NB4 (cell line): ENCODE measurements around the gene TPBGL.

Experiments used
- DNase-seq: peaks from one replicate; pipeline ENCODE4 v3.0.0; 2010; ENCODE audit warnings: low read depth
- H3K4me3 ChIP-seq: one replicate; pipeline ENCODE4 v1.5.1; 2011; ENCODE audit warnings: mild to moderate bottlenecking, low read depth, low read length, moderate library complexity
- MYC ChIP-seq: IDR thresholded peaks from 2 replicates; pipeline ENCODE4 v1.6.1; 2011; ENCODE audit warnings: low read depth, low read length
- POLR2A ChIP-seq: IDR thresholded peaks from 2 replicates; pipeline ENCODE4 v1.6.1; 2011; ENCODE audit warnings: mild to moderate bottlenecking; ENCODE audit not compliant: insufficient read length; ENCODE audit errors: extremely low read depth
- TF ChIP-seq, protein P1 (sequence below): IDR thresholded peaks from 2 replicates; pipeline ENCODE4 v1.6.1; 2011; ENCODE audit warnings: low read depth, low read length
- TF ChIP-seq, protein P2 (sequence below): IDR thresholded peaks from one replicate; pipeline ENCODE4 v1.5.1; 2012; ENCODE audit warnings: low read depth, low read length

TPBGL gene

DNA sequence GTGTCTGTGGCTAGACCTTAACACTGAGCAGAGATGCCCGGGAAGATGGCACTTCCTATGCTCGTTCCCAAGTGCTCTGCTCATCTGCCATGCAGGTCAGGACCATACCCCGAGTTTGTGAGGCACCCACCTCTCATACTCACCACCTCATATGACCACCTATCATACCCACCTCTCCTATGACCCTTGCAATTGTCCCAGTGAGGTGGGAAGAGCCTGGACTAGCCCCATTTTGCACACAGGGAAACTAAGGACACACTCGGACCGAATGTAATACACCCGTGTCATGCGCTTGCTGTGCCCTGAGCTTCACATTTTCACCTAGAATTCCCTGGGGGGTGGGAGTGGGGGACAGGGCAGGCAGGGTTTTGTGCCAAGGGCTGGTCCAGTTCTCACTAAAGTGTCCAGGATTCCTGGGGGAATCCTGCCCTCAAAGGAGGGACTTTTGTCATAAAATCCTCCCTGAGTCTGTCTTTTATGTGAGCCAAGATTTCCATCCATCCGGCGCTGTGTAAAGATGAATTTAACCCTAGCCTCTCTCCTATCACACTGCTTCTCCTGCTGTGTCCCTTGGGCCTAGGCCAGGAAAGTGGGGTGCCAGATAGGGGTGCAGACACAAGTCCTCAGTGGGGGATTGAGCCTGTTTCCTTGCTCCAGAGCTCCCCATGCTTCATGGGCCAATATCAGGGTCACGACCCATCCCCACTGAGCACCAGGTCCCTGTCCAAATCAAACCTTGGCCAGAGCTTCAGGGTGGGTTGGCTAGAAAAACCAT, 20.0 kb downstream of the TPBGL start:
- TF ChIP-seq, protein P1, sequence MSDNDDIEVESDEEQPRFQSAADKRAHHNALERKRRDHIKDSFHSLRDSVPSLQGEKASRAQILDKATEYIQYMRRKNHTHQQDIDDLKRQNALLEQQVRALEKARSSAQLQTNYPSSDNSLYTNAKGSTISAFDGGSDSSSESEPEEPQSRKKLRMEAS: no peak
- no peak for DNase-seq
- no peak overlapping the region for H3K4me3 ChIP-seq

DNA sequence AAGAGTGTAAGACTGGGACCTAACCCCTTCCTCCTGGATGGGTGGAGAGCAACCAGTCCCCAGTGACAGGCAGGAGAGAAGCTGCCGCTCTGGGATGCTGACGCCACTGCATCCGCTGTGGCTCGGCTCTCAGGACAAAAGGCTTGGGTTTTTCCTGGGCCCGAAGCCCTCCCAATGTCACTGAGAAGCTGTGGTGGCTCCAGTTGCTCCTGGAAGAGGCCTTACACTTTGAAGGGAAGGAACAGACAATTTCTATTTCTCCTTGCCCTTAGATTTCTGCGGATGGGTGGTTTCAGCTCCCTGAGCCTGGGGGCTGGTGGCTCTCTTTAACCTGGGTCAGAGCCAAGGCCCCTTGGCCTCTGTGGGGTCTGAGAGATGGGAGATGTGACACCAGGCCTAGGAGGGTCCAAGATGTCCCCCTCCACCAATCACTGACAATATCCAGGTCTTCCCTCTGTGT, 21.4 kb downstream of the TPBGL start:
- DNase-seq: no peak
- no peak overlapping the region for H3K4me3 ChIP-seq
- TF ChIP-seq, protein P1: no peak
- TF ChIP-seq POLR2A (no peak), MYC (no peak)
- TF ChIP-seq, protein P2, sequence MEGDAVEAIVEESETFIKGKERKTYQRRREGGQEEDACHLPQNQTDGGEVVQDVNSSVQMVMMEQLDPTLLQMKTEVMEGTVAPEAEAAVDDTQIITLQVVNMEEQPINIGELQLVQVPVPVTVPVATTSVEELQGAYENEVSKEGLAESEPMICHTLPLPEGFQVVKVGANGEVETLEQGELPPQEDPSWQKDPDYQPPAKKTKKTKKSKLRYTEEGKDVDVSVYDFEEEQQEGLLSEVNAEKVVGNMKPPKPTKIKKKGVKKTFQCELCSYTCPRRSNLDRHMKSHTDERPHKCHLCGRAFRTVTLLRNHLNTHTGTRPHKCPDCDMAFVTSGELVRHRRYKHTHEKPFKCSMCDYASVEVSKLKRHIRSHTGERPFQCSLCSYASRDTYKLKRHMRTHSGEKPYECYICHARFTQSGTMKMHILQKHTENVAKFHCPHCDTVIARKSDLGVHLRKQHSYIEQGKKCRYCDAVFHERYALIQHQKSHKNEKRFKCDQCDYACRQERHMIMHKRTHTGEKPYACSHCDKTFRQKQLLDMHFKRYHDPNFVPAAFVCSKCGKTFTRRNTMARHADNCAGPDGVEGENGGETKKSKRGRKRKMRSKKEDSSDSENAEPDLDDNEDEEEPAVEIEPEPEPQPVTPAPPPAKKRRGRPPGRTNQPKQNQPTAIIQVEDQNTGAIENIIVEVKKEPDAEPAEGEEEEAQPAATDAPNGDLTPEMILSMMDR: no peak

DNA sequence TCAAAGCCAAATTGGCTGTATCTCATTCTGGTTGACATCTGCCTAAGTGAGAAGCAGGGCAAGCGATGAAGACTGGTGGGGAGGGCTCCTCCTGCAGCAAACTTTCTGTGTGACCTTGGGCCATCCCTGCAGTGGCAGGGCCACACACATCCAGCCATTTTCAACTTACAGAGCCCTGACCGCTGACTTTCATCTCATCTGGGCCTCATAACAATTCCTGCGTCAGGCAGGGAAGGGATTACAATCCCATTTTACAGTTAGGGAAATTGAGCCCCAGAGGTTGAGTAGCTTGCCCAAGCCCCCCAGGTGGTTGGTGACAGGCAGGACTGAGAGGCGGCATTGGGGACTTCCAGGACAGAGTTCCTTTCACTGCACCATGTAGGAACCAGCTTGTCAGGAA, 21.9 kb downstream of the TPBGL start:
- TF ChIP-seq, protein P2: no peak
- peak; percentile 6 for TF ChIP-seq POLR2A
- no peak overlapping the region for H3K4me3 ChIP-seq
- DNase-seq: no peak

DNA sequence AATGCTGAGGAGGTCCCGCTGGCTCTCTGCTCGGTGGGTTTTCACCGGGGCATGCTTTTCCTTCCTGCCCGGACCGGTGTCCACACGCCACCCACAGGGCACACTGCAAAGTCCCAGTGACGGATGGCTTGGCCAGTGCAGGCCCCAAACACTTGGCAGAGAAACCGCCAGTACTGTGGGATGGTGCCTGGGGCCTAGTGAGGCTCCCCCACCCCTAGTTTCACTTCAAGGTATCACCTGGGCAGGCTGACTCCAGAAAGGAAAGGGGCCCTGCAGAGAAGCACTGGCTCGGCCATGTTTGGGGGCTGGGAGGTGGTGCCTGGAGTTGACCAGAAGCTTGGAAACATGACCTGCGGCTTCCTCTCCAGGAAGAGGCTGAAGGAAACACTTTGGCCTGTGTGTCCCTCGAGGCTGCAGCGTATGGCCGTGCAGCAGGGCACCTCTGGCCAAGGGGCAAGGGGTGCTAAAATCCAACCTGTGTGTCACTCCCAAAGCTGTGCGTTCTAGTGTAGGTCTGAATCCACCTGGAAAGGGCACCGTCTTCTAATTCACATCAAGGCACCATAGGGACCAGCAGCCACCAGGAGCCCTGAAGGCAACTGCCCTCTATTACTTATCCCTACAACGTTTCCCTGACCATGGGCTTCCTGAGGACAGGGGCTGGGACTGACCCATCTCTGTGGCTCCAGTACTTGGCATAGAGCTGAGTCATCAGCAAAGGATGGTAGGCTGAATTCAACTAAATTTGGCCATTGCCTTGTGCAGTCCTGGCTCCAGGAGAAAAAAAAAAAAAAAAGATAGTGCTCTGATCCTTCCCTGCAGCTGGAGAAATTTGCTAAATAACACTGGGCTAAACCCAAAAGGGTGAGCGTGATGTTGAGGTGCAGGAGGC, 22.6 kb downstream of the TPBGL start:
- DNase-seq: no peak
- H3K4me3 ChIP-seq: no peak overlapping the region
- TF ChIP-seq, protein P1: no peak
- TF ChIP-seq POLR2A: no peak
- TF ChIP-seq MYC: no peak
- TF ChIP-seq, protein P2: no peak

DNA sequence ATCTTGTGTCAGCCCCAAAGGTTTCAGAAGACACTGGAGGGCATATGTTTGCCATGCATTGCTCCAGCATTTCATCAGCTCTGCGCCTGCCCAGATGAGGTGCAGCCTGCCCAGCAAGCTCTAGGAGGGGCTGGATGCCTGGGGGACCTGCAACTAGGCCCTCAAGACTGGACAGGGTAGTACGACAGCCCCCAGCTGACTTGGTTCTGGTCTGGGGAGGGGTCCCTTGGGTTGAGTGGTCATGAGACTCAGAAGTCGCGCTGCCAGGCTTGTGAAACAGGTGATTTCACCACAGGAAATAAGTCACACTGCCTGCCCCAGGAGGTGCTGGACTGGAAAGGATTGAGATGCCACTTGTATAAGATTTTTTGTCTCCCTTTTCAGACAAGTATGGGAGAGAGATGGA, 23.4 kb downstream of the TPBGL start:
- TF ChIP-seq, protein P2: no peak
- no peak for TF ChIP-seq POLR2A
- no peak for TF ChIP-seq MYC
- TF ChIP-seq, protein P1: no peak
- H3K4me3 ChIP-seq: no peak overlapping the region
- DNase-seq: peak; percentile 76

DNA sequence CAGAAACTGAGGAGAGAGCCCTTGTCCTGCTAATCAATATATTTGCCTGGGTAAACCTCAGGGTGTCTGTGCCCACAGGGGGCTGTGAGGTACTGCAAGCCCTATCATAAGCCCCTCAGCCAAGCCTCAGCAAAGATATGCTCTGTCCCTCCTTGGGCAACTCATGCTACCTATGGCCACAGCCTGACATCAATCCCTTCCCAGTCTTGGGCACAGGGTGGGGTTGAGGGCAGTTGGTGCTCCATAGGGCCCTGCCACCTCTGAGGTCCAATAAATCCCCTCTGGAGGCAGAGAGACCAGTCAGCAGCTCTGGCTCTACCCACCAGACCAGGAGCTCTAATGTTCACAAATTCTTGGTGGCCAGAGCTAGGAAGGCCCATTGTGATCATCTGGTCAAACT, 23.8 kb downstream of the TPBGL start:
- TF ChIP-seq, protein P2: no peak
- TF ChIP-seq MYC (no peak), POLR2A (no peak)
- TF ChIP-seq, protein P1: no peak
- DNase-seq: no peak
- H3K4me3 ChIP-seq: no peak overlapping the region
